Kidney (tissue), 14 donors: ENCODE data around the gene GNAI3. TPM values are rescaled to one million over a fixed set of nuclear protein-coding genes. Genes with fewer than 3 reads are reported as not detected.

ENCODE experiments used
- DNase-seq, 5 donors: peaks; one replicate each; pipeline ENCODE4 v3.0.0-alpha.2; 2013 to 2020
- FAIRE-seq: peaks from 2 replicates; lab custom pipeline; 2012; peaks lifted over from hg19 to GRCh38; lab: Jason Lieb, UNC
- H3K27ac ChIP-seq, 2 donors: one replicate each; pipeline ENCODE4 v1.7.0; 2013; ENCODE audit warnings: low read depth in 2 of 2, low read length in 2 of 2, inconsistent platforms in 1 of 2
- H3K27me3 ChIP-seq: one replicate; pipeline ENCODE4 v1.7.1; 2013; ENCODE audit warnings: low read length, inconsistent platforms; ENCODE audit not compliant: control insufficient read depth, insufficient read depth
- H3K36me3 ChIP-seq, 3 donors: one replicate each; pipeline versions ENCODE4 v1.7.0 to v1.7.1; 2013; ENCODE audit warnings: low read length in 3 of 3, control low read depth in 1 of 3, inconsistent platforms in 1 of 3; ENCODE audit not compliant: insufficient read depth in 3 of 3, control insufficient read depth in 2 of 3
- H3K4me1 ChIP-seq, 3 donors: one replicate each; pipeline versions ENCODE4 v1.7.0 to v1.7.1; 2013; ENCODE audit warnings: low read length in 3 of 3, inconsistent platforms in 1 of 3, low read depth in 1 of 3; ENCODE audit not compliant: control insufficient read depth in 2 of 3, insufficient read depth in 2 of 3
- H3K4me3 ChIP-seq, 3 donors: one replicate each; pipeline versions ENCODE4 v1.7.0 to v1.8.1; 2013; ENCODE audit warnings: low read length in 3 of 3, control low read depth in 1 of 3, inconsistent platforms in 1 of 3
- H3K9ac ChIP-seq, 3 donors: one replicate each; pipeline versions ENCODE4 v1.7.0 to v1.7.1; 2013; ENCODE audit warnings: low read length in 3 of 3, control low read depth in 1 of 3, inconsistent platforms in 1 of 3
- H3K9me3 ChIP-seq, 3 donors: one replicate each; pipeline versions ENCODE4 v1.7.0 to v1.7.1; 2013; ENCODE audit warnings: low read length in 3 of 3, control low read depth in 1 of 3, inconsistent platforms in 1 of 3; ENCODE audit not compliant: control insufficient read depth in 2 of 3, insufficient read depth in 1 of 3
- CTCF ChIP-seq: IDR thresholded peaks from 3 replicates; pipeline ENCODE4 v1.5.1; 2012; ENCODE audit warnings: mild to moderate bottlenecking, moderate library complexity, borderline replicate concordance; ENCODE audit not compliant: insufficient read depth; ENCODE audit errors: extremely low read depth
- intact Hi-C: fragments of 100-400 bp; cut with DNase I; formaldehyde crosslinking; loops from one replicate; pipeline ENCODE4 v1.11.1; 2022
- polyA plus RNA-seq: library from polyadenylated mRNA; stranded (reverse); fragments of 350-450 nt; fragmentation: Illumina TruSeq; extraction: RNeasy Lipid Tissue Mini Kit (QIAGEN cat#74804); gene quantifications from one replicate; pipeline ENCODE4 v1.2.3, GENCODE V29; 2014; ENCODE audit warnings: low read depth, low replicate concordance; ENCODE audit not compliant: insufficient read depth
- total RNA-seq: library from RNA; stranded (reverse); fragmentation: NEBNext Ultra II Directional; extraction: Animal tissue kit (Norgen Biotek cat#: 25700); gene quantifications from one replicate; pipeline ENCODE4 v1.2.1, GENCODE V29; 2021
- donor health status: control.
- donor health status: control.
- donor health status: control.
- donor health status: control.
- donor health status: control.
- donor health status: DM: yes; HTN: yes; CAD: no.
- donor health status: Normal renal cell carcinoma (clear cell type).

The GNAI3 gene
- total and polyA plus RNA-seq, 2 donors from 2014 or later: 4.2 to 8.0 TPM

GRCh38 chr1:109542657-109543056 lies 5.8 kb upstream of the GNAI3 start:
- Histone ChIP-seq H3K4me1 (peaks cover 7% of the 10 kb centered on the region in 3 donors), H3K27ac (no peak overlapping the region), H3K9me3 (no peaks in the 10 kb centered on the region), H3K27me3 (no peaks in the 10 kb centered on the region), H3K4me3 (no peak overlapping the region), H3K36me3 (no peaks in the 10 kb centered on the region), H3K9ac (no peak overlapping the region)
- intact Hi-C loops: no loop called here
- DNase-seq: no peak
- FAIRE-seq: no peak
- TF ChIP-seq CTCF: no peak

- Histone ChIP-seq H3K9me3 (no peaks in the 10 kb centered on the region), H3K4me1 (peaks cover 7% of the 10 kb centered on the region in 3 donors), H3K27ac (no peak overlapping the region), H3K9ac (no peak overlapping the region), H3K4me3 (no peak overlapping the region), H3K27me3 (no peaks in the 10 kb centered on the region), H3K36me3 (no peaks in the 10 kb centered on the region)
- no peak for DNase-seq
- FAIRE-seq: no peak
- intact Hi-C loops: no loop called here
- TF ChIP-seq CTCF: no peak
These were observed 5.0 kb upstream of the GNAI3 start for GRCh38 chr1:109543283-109543987.

GRCh38 chr1:109543988-109544735 lies 4.3 kb upstream of the GNAI3 start:
- no peaks in the 10 kb centered on the region for H3K36me3 ChIP-seq
- intact Hi-C loops: no loop called here
- TF ChIP-seq CTCF: no peak
- no peaks in the 10 kb centered on the region for H3K9me3 ChIP-seq
- no peak for DNase-seq
- H3K27me3 ChIP-seq: no peaks in the 10 kb centered on the region
- peaks cover 7 to 9% (median 8%) of the 10 kb centered on the region in 3 donors for H3K4me1 ChIP-seq
- no peak for FAIRE-seq
- H3K4me3 ChIP-seq: no peak overlapping the region
- no peak overlapping the region for H3K9ac ChIP-seq
- no peak overlapping the region for H3K27ac ChIP-seq
